GM10847 (cell line): ENCODE results near the gene INPP4B.

ENCODE experiments used
- POLR2A ChIP-seq: IDR thresholded peaks from 2 replicates; pipeline ENCODE4 v1.6.1; 2011; ENCODE audit not compliant: insufficient read length; ENCODE audit errors: extremely low read depth

INPP4B gene

GRCh38 chr4:142596121-142596520 lies 250.0 kb downstream of the INPP4B start:
- no peak for TF ChIP-seq POLR2A

- no peak for TF ChIP-seq POLR2A
Measured at GRCh38 chr4:142595222-142595871, 250.8 kb downstream of the INPP4B start.

GRCh38 chr4:142585411-142585810 lies 260.7 kb downstream of the INPP4B start:
- no peak for TF ChIP-seq POLR2A

GRCh38 chr4:142583708-142584107 lies 262.4 kb downstream of the INPP4B start:
- no peak for TF ChIP-seq POLR2A

- TF ChIP-seq POLR2A: no peak
Measured at GRCh38 chr4:142582340-142582739, 263.8 kb downstream of the INPP4B start.

GRCh38 chr4:142581881-142582280 lies 264.2 kb downstream of the INPP4B start:
- no peak for TF ChIP-seq POLR2A

GRCh38 chr4:142579443-142579842 lies 266.7 kb downstream of the INPP4B start:
- TF ChIP-seq POLR2A: no peak

GRCh38 chr4:142574306-142574705 lies 271.8 kb downstream of the INPP4B start:
- TF ChIP-seq POLR2A: no peak

GRCh38 chr4:142572071-142572470 lies 274.0 kb downstream of the INPP4B start:
- TF ChIP-seq POLR2A: no peak

- TF ChIP-seq POLR2A: no peak
Measured at GRCh38 chr4:142567620-142568451, 278.3 kb downstream of the INPP4B start.

- TF ChIP-seq POLR2A: no peak
Measured at GRCh38 chr4:142567199-142567598, 278.9 kb downstream of the INPP4B start.

GRCh38 chr4:142566777-142567176 lies 279.3 kb downstream of the INPP4B start:
- no peak for TF ChIP-seq POLR2A

- TF ChIP-seq POLR2A: no peak
Measured at GRCh38 chr4:142566243-142566642, 279.9 kb downstream of the INPP4B start.

GRCh38 chr4:142565771-142566170 lies 280.3 kb downstream of the INPP4B start:
- TF ChIP-seq POLR2A: no peak

- no peak for TF ChIP-seq POLR2A
Measured at GRCh38 chr4:142563682-142564291, 282.3 kb downstream of the INPP4B start.

GRCh38 chr4:142559986-142560385 lies 286.1 kb downstream of the INPP4B start:
- no peak for TF ChIP-seq POLR2A
